ENCODE data around the gene GP1BB. TPM values are rescaled to one million over a fixed set of nuclear protein-coding genes. Genes with fewer than 3 reads are reported as not detected.

The GP1BB gene
- total RNA-seq, 2 donors from 2014 or later = 0.48 to 0.62 TPM

- Histone ChIP-seq H3K9ac (ENCODE audit: extremely low read depth, low read length, poor library complexity, severe bottlenecking) (no peak overlapping the region), H3K36me3 (ENCODE audit: control insufficient read depth, insufficient read depth, low read length) (no peaks in the 10 kb centered on the region), H3K4me3 (ENCODE audit: low read length) (no peak overlapping the region), H3K27me3 (ENCODE audit: control insufficient read depth, insufficient read depth, low read length, poor library complexity, severe bottlenecking) (peaks cover 59% of the 10 kb centered on the region), H3K4me1 (ENCODE audit: control insufficient read depth, insufficient read depth, low read length) (no peaks in the 10 kb centered on the region), H3K9me3 (ENCODE audit: control insufficient read depth, low read length) (no peaks in the 10 kb centered on the region), H3K27ac (ENCODE audit: low read depth, low read length) (no peak overlapping the region)
- TF ChIP-seq CTCF (conservative IDR thresholded peaks at IDR 0.05) = no peak
- no peak overlapping the region for H3K27ac Mint-ChIP-seq
- WGBS, 2 experiments (ENCODE audit: insufficient coverage in 1 of 2, insufficient read length in 1 of 2) = 91 to 93% methylated on average over 7 to 9 of the region's 9 CpGs
- H3K27me3 Mint-ChIP-seq (ENCODE audit: insufficient read depth) = peaks cover 51% of the 10 kb centered on the region
- no peaks in the 10 kb centered on the region for H3K36me3 Mint-ChIP-seq (ENCODE audit: low read depth)
- H3K9me3 Mint-ChIP-seq = no peaks in the 10 kb centered on the region
- no peak for DNase-seq
- no peak overlapping the region for H3K4me3 Mint-ChIP-seq
- H3K4me1 Mint-ChIP-seq = no peaks in the 10 kb centered on the region
Measured at GRCh38 chr22:19729507-19729906, 6.2 kb downstream of the GP1BB start.

GRCh38 chr22:19730198-19730597 lies 6.9 kb downstream of the GP1BB start:
- DNase-seq = no peak
- H3K27me3 Mint-ChIP-seq (ENCODE audit: insufficient read depth) = peaks cover 45% of the 10 kb centered on the region
- no peak overlapping the region for H3K27ac Mint-ChIP-seq
- WGBS, 2 experiments (ENCODE audit: insufficient coverage in 1 of 2, insufficient read length in 1 of 2) = 94 to 100% methylated on average over 2 to 8 of the region's 8 CpGs
- no peak overlapping the region for H3K4me3 Mint-ChIP-seq
- no peaks in the 10 kb centered on the region for H3K9me3 ChIP-seq (ENCODE audit: control insufficient read depth, low read length)
- no peak for TF ChIP-seq CTCF (conservative IDR thresholded peaks at IDR 0.05)
- H3K27me3 ChIP-seq (ENCODE audit: control insufficient read depth, insufficient read depth, low read length, poor library complexity, severe bottlenecking) = peaks cover 52% of the 10 kb centered on the region
- no peaks in the 10 kb centered on the region for H3K4me1 Mint-ChIP-seq
- H3K4me1 ChIP-seq (ENCODE audit: control insufficient read depth, insufficient read depth, low read length) = no peaks in the 10 kb centered on the region
- no peak overlapping the region for H3K4me3 ChIP-seq (ENCODE audit: low read length)
- no peak overlapping the region for H3K27ac ChIP-seq (ENCODE audit: low read depth, low read length)
- H3K9me3 Mint-ChIP-seq = no peaks in the 10 kb centered on the region
- H3K9ac ChIP-seq (ENCODE audit: extremely low read depth, low read length, poor library complexity, severe bottlenecking) = no peak overlapping the region
- H3K36me3 ChIP-seq (ENCODE audit: control insufficient read depth, insufficient read depth, low read length) = no peaks in the 10 kb centered on the region
- no peaks in the 10 kb centered on the region for H3K36me3 Mint-ChIP-seq (ENCODE audit: low read depth)

- H3K9ac ChIP-seq (ENCODE audit: extremely low read depth, low read length, poor library complexity, severe bottlenecking) = no peak overlapping the region
- peak; percentile 98 for TF ChIP-seq CTCF (conservative IDR thresholded peaks at IDR 0.05)
- H3K27me3 Mint-ChIP-seq (ENCODE audit: insufficient read depth) = peaks cover 39% of the 10 kb centered on the region
Measured at GRCh38 chr22:19730655-19731360, 7.5 kb downstream of the GP1BB start.

More at GRCh38 chr22:19730655-19731360, 7.5 kb downstream of the GP1BB start:
- 14 to 21% methylated on average over 9 to 48 of the region's 48 CpGs for WGBS, 2 experiments (ENCODE audit: insufficient coverage in 1 of 2, insufficient read length in 1 of 2)
- DNase-seq = peak; percentile 94
- Histone ChIP-seq H3K27me3 (ENCODE audit: control insufficient read depth, insufficient read depth, low read length, poor library complexity, severe bottlenecking) (peaks cover 46% of the 10 kb centered on the region), H3K4me3 (ENCODE audit: low read length) (peak overlapping the region; percentile 68), H3K36me3 (ENCODE audit: control insufficient read depth, insufficient read depth, low read length) (no peaks in the 10 kb centered on the region), H3K27ac (ENCODE audit: low read depth, low read length) (no peak overlapping the region), H3K4me1 (ENCODE audit: control insufficient read depth, insufficient read depth, low read length) (no peaks in the 10 kb centered on the region), H3K9me3 (ENCODE audit: control insufficient read depth, low read length) (no peaks in the 10 kb centered on the region)
- H3K4me3 Mint-ChIP-seq = peak overlapping the region; percentile 39
- H3K4me1 Mint-ChIP-seq = no peaks in the 10 kb centered on the region
- no peaks in the 10 kb centered on the region for H3K36me3 Mint-ChIP-seq (ENCODE audit: low read depth)
- no peak overlapping the region for H3K27ac Mint-ChIP-seq
- no peaks in the 10 kb centered on the region for H3K9me3 Mint-ChIP-seq
